T-helper 17 cell (primary cell): ENCODE measurements around the gene CNGB1. TPM values are rescaled to one million over a fixed set of nuclear protein-coding genes. Genes with fewer than 3 reads are reported as not detected.
"Not testable (repeated sequence)": the region's sequence is repeated elsewhere in the genome, so short reads cannot be mapped to it uniquely, and the experiment has no call there.

Experiments
- ATAC-seq: fragments of 150-1000 bp; cut with Tn5 transposase; 2 replicates; pipeline ENCODE4 v1.10.0; 2021; ENCODE audit warnings: mild to moderate bottlenecking, moderate library complexity
- DNase-seq, 3 donors: peaks; one replicate each; pipeline versions ENCODE4 v3.0.0 to v3.0.0-alpha.2; 2020 to 2021
- H3K9me3 ChIP-seq: one replicate; pipeline ENCODE4 v1.7.0; 2013; ENCODE audit warnings: low read length, mild to moderate bottlenecking; ENCODE audit not compliant: control insufficient read depth, poor library complexity, severe bottlenecking
- H3K27ac Mint-ChIP-seq: one replicate; pipeline ENCODE4 v1.8.0; 2022; ENCODE audit warnings: mild to moderate bottlenecking, moderate library complexity, mixed read lengths
- H3K27me3 Mint-ChIP-seq: one replicate; pipeline ENCODE4 v1.8.0; 2022; ENCODE audit warnings: mixed read lengths
- H3K36me3 Mint-ChIP-seq: one replicate; pipeline ENCODE4 v1.8.0; 2022; ENCODE audit warnings: low read depth, mixed read lengths
- H3K4me1 Mint-ChIP-seq: one replicate; pipeline ENCODE4 v1.8.0; 2022; ENCODE audit warnings: mild to moderate bottlenecking, mixed read lengths
- H3K4me3 Mint-ChIP-seq: one replicate; pipeline ENCODE4 v1.8.0; 2022; ENCODE audit warnings: mild to moderate bottlenecking, moderate library complexity, mixed read lengths
- total RNA-seq, 4 donors: library from RNA in 2 of 4; stranded (reverse) in 2 of 4; gene quantifications; one replicate each; pipeline ENCODE4 v1.2.3 and lab custom pipeline; 2022 to 2026

CNGB1 gene
- total RNA-seq, 2 donors from 2014 or later, result not detected

GRCh38 chr16:57844416-57845030 lies 126.4 kb downstream of the CNGB1 start:
- DNase-seq (no peak), ATAC-seq (no peak)
- H3K27me3 Mint-ChIP-seq, result peaks cover 6% of the 10 kb centered on the region
- H3K27ac Mint-ChIP-seq, result no peak overlapping the region
- peaks cover 6% of the 10 kb centered on the region for H3K4me1 Mint-ChIP-seq
- H3K36me3 Mint-ChIP-seq, result peaks cover 2% of the 10 kb centered on the region
- H3K9me3 ChIP-seq, result no peaks in the 10 kb centered on the region
- no peak overlapping the region for H3K4me3 Mint-ChIP-seq

- no peak for ATAC-seq
- Mint-ChIP-seq H3K4me1 (peaks cover 6% of the 10 kb centered on the region), H3K27ac (no peak overlapping the region)
Measured at GRCh38 chr16:57843400-57843799, 127.5 kb downstream of the CNGB1 start.

GRCh38 chr16:57842601-57843000 lies 128.3 kb downstream of the CNGB1 start:
- Mint-ChIP-seq H3K4me1 (peaks cover 6% of the 10 kb centered on the region), H3K27ac (no peak overlapping the region), H3K36me3 (peaks cover 2% of the 10 kb centered on the region), H3K27me3 (peaks cover 12% of the 10 kb centered on the region), H3K4me3 (no peak overlapping the region)
- DNase-seq (no peak), ATAC-seq (no peak)
- no peaks in the 10 kb centered on the region for H3K9me3 ChIP-seq

More at GRCh38 chr16:57843400-57843799, 127.5 kb downstream of the CNGB1 start:
- no peak for DNase-seq
- H3K27me3 Mint-ChIP-seq, result peaks cover 6% of the 10 kb centered on the region
- H3K36me3 Mint-ChIP-seq, result peaks cover 2% of the 10 kb centered on the region
- H3K9me3 ChIP-seq, result no peaks in the 10 kb centered on the region
- H3K4me3 Mint-ChIP-seq, result no peak overlapping the region

GRCh38 chr16:57840833-57841232 lies 130.1 kb downstream of the CNGB1 start:
- DNase-seq, result no peak
- ATAC-seq, result no peak
- Mint-ChIP-seq H3K27ac (no peak overlapping the region), H3K4me1 (peaks cover 5% of the 10 kb centered on the region), H3K4me3 (no peak overlapping the region), H3K27me3 (peaks cover 19% of the 10 kb centered on the region), H3K36me3 (peaks cover 2% of the 10 kb centered on the region)
- H3K9me3 ChIP-seq, result no peaks in the 10 kb centered on the region

GRCh38 chr16:57838161-57838560 lies 132.8 kb downstream of the CNGB1 start:
- Mint-ChIP-seq H3K27me3 (peaks cover 19% of the 10 kb centered on the region), H3K36me3 (no peaks in the 10 kb centered on the region), H3K4me3 (no peak overlapping the region), H3K27ac (no peak overlapping the region), H3K4me1 (peaks cover 3% of the 10 kb centered on the region)
- ATAC-seq (no peak), DNase-seq (no peak)
- H3K9me3 ChIP-seq, result no peaks in the 10 kb centered on the region

GRCh38 chr16:57837305-57838125 lies 133.4 kb downstream of the CNGB1 start:
- no peak for ATAC-seq
- DNase-seq, result no peak
- H3K4me1 Mint-ChIP-seq, result peaks cover 3% of the 10 kb centered on the region
- H3K4me3 Mint-ChIP-seq, result no peak overlapping the region
- H3K9me3 ChIP-seq, result no peaks in the 10 kb centered on the region
- H3K27ac Mint-ChIP-seq, result peak overlapping the region; percentile 82
- H3K36me3 Mint-ChIP-seq, result no peaks in the 10 kb centered on the region
- H3K27me3 Mint-ChIP-seq, result peaks cover 19% of the 10 kb centered on the region

GRCh38 chr16:57835439-57835838 lies 135.5 kb downstream of the CNGB1 start:
- not testable (repeated sequence) for H3K4me3 Mint-ChIP-seq, H3K36me3 Mint-ChIP-seq

GRCh38 chr16:57834936-57835335 lies 136.0 kb downstream of the CNGB1 start:
- Mint-ChIP-seq H3K4me1 (peaks cover 3% of the 10 kb centered on the region), H3K36me3 (no peaks in the 10 kb centered on the region), H3K27me3 (peaks cover 17% of the 10 kb centered on the region), H3K27ac (no peak overlapping the region), H3K4me3 (no peak overlapping the region)
- no peaks in the 10 kb centered on the region for H3K9me3 ChIP-seq
- ATAC-seq (no peak), DNase-seq (no peak)

More at GRCh38 chr16:57835439-57835838, 135.5 kb downstream of the CNGB1 start:
- H3K9me3 ChIP-seq, H3K27ac Mint-ChIP-seq, DNase-seq, H3K4me1 Mint-ChIP-seq, ATAC-seq: not testable (repeated sequence)
- H3K27me3 Mint-ChIP-seq, result peaks cover 19% of the 10 kb centered on the region

Other genes with a start within 250 kb of the CNGB1 start
- gene KATNB1, start 235.4 kb downstream of the CNGB1 start, total RNA-seq, result 10 to 100 TPM; 24.3 to 27.3 TPM
- 10 to 100 TPM in 1 of 2 donors, under 1 TPM in 1; 0.70 to 15.2 TPM for gene KIFC3, start 168.6 kb downstream of the CNGB1 start, total RNA-seq
- gene ZNF319, start 29.5 kb upstream of the CNGB1 start, total RNA-seq, result 10 to 100 TPM; 11.8 to 12.5 TPM
- gene USB1, start 30.3 kb upstream of the CNGB1 start, total RNA-seq, result 10 to 100 TPM; 34.1 to 35.7 TPM
- gene MMP15, start 54.6 kb upstream of the CNGB1 start, total RNA-seq, result 1 to 10 TPM in 1 of 2 donors, under 1 TPM in 1; 0.40 to 1.5 TPM
- 100 to 1,000 TPM; 121 to 195 TPM for gene CFAP20, start 158.3 kb upstream of the CNGB1 start, total RNA-seq
- 10 to 100 TPM; 52.7 to 54.3 TPM for gene CSNK2A2, start 227.0 kb upstream of the CNGB1 start, total RNA-seq